ENCODE measurements around the gene FLNB.

DNA sequence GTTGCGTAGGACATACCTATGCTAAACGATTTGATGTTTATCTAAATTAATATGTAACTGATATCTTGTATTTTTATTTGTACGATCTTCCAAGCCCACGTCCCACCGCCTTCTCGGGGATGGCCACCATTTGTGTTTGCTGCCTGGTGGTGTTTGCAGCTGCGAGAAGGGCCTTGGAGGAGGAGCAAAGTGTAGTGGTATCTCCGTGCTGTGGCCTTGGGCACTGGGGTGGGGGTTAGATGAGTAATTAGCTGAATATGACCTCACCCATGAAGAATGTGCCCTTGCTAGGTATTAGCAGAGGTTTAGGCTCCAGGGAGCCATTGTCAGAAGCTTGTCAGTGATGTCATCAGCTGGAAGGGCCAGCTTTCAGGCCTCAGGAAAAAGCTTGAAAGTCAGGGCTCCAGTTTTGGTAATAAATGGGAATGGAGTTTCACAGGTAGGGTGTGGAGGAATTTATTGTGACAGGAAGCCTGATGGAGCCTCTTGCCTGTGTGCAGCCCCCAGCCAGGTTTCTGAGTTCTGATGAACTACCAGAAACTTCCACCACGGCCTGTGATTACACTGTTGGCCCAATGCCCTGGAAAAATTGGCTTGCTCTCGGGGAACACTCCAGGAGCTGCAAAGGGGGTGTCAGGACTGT lies 41.0 kb downstream of the FLNB start:
- TF ChIP-seq CTCF (IDR thresholded peaks at IDR 0.05; ENCODE audit: poor library complexity) (no peak), EZH2phosphoT487 (IDR thresholded peaks at IDR 0.05; ENCODE audit: low read depth, severe bottlenecking, unreplicated experiment) (no peak)

Data from hepatocyte (in vitro differentiated cells).